ENCODE results near the gene MFAP2.
"Not testable (repeated sequence)": the region's sequence is repeated elsewhere in the genome, so short reads cannot be mapped to it uniquely, and the experiment has no call there.

Gene MFAP2

DNA sequence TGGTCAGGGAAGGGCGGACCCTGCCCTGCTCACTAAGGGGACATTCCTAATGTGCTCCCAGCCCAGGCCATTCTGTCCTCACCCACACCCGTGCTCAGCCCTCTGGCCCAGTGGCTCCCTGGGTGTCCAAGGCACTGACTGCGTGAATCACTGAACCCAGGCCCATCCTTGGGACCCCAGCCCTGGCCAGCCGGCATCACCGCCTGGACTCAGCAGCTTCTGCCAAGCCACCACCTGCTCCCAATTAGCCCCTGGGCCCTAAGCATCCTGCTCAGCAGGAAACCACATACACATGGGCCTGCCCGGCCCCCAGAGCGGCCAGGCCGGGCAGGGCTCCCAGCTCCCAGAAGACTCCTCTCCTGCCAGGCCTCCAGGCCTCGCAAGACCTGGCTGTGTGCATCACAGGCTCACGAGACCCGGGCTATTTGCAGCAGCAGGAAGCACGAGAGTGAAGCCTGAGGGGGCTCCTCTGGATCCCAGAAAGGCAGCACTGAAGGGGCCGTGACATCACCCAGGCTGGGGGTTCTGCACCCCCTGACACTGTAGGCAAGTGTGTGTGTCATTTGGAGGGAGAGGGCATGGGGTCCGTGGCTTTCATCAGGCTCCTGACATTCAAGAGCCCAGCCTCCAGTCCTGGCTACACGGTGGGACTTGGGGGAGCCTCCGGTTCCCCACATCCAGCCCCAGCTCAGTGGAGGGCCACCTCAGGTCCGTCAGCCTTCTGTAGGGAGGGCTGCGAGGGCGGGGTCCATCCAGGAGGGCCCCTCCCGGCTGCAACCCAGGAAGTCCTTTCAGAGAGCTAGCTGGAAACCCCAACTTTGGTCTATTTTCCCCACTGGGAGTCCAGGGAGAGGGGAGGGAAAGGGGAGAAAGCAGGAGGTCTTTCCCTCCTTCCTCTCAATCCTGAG is 1.6 kb downstream of the MFAP2 start:
- DNase-seq = no peak

DNA sequence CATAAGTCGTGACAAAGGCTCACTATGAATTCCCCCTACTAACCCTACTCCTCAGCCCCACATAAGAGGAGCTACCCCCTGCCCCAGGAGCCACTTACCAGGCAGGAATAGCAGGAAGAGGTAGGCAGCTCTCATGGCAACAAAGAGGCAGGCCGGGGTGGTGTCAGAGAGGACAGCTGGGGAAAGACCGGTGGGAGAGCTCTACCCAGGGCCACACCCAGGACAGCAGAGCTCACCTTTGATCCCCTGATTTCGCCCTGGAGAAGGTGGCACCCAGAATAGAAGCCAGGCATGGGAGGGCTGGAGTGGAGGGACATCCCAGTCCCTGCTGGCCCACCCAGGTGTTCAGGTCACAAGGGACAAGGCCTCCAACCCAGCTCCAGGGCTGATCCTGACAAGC is 2.3 kb downstream of the MFAP2 start:
- no peak for DNase-seq

DNA sequence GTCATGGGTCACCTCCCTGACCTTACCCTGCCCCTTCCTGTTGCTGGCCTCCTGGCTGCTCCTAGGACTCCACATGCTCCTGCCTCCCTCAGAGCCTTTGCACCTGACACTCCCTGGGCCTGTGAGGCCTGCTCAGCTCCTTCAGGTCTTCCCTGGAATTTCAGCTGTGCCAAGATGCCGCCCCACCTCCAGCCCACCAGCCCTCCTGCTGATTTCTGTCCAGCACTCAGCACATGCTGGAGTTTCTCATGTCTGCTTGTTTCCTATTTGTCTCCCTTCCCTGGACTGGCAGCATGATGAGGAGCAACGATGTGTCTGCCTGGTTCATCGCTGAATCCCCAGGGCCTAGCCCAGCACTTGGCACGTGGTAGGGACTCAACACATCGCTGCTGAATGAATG is 3.0 kb downstream of the MFAP2 start:
- no peak for DNase-seq

DNA sequence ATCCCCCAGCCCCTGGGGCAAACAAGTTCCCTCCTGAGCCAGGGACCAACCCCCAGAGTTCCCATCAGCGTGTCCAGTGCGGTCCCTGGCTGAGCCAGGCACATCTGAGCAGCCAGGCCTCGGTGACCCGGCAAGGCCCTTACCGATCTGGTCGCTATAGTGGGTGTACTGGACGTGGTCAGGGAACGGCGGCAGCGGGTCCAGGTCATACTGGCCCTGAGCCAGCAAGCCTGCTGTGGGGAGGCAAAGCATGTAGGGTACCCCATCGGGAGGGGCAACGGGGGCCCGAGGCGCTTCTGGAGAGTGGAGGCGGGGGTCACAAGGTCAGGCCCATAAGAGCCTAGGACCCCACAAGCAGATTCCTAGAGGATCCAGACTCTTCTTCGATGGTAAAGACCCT is 3.5 kb downstream of the MFAP2 start:
- DNase-seq = no peak

DNA sequence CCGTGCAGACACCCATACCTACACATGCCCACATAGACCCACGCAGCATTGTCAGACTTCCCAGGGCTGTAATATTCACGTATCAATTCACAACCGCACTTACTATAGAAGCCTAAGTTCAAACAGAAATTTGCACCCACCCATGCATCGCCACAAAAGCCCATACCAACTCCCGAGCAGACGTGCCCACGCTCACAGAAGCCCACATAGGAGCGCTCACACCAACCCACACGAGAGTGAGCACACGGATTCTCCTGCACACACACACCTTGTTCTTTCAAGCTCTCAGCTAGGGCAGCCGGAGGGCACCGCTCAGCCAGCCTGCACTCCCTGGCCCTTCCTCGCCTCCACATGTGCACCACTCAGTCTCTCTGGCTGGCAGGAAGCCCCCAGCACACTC is 4.6 kb downstream of the MFAP2 start:
- no peak for DNase-seq

DNA sequence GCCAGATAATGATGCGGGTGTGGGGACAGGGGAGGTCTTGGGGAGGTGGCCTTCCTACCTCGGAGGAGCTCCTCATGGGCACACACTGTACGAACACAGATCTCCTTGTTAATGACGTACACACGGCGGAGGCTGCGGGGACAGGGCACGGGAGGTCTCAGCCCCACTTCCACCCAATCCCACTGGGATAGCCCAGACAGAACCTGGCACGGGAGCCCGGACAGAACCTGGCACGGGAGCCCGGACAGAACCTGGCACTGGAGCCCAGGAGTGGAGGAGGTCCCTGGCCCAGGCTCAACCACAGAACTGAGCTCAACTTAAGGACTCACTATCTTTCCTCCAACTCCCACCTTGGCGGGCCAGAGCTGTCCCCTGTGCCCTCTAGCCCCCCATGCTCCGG is 5.2 kb downstream of the MFAP2 start:
- DNase-seq = no peak

DNA sequence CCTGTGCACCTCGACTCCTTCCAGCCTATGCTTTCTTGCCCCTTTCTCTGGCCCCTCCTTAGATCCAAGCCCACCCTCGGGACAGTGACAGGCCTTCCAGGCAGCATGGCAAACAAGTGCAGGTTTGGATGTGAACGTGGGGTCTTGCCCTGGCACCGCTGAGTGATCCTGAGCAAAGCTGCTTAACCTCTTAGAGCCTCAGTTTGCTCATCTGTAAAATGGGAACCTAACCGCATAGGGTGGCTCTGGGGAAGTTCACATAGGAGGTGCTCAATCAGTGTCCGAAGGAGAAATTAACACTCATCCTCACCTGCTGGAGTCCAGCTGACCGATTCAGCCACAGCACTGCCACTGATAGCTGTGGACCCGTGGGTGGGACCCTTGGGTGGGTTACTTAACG is 7.2 kb downstream of the MFAP2 start:
- no peak for DNase-seq

DNA sequence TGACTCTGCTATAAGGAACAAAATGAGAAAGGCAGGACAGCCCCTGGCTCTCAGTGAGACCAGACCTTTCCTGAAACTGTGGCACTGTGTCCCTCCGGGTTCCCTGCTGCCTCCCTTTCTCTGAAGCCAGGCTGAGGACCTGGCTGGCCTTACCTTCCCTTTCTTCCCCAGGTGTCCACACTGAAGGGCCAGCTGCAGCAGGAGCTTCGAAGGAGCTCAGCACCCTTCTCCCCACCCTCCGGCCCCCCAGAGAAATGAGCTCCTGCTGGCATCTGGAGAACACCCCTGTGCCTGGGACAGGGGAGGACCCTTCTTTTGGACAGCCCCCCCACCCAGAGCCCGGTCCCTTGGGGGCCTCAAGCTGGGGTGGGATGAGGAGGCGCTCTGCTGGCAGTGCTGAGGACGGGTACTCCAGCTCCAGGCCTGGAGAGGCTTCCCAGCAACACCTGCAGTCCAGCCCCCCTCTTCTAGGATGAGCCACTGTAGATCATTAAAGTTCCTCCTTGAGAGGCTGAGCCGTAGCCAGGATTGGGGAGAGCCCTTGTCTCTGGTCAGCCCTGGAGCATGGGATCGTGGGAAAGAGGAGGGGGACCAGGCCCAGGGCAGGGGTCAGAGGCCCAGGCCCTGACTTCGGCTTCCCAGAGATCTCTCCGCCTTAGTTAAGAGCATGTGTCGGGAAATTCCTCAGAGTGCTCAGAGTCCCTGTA is 8.1 kb downstream of the MFAP2 start:
- no peak for DNase-seq

DNA sequence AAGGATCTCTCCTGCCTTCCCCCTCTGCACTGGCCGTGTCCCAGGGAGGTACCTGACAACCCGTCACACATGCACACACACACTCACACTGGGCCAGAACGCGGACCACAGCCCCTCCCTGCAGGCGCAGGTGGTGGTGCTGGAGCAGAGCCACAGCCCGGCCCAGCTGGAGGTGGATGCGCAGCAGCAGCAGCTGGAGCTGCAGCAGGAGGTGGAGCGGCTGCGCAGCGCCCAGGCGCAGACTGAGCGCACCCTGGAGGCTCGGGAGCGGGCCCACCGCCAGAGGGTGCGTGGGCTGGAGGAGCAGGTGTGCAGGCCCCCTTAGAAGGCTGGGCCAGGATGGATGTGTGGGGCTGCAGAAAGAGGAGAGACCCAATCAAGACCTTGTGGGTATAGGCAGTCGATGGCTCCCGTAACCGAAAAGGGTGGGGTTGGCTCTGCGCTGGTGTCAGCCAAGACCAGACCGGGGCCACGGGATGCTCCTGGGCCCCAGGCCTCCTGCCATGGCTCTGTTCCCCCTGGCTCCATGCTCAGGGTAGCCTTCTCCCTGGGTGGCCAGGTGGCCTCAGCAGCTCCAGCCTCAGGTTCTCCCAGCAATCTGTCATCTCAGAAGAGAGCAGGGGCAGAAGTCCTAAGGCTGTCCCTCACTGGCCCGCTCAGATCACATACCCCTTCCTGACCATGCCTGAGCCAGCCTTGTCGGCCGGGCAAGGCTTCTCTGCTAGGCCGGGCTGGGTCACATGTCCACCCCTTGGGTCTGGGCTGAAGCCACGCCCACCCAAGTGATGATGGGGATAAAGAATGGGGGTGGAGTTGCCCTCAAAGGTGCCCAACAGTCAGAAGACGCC is 8.9 kb downstream of the MFAP2 start:
- DNase-seq = no peak

DNA sequence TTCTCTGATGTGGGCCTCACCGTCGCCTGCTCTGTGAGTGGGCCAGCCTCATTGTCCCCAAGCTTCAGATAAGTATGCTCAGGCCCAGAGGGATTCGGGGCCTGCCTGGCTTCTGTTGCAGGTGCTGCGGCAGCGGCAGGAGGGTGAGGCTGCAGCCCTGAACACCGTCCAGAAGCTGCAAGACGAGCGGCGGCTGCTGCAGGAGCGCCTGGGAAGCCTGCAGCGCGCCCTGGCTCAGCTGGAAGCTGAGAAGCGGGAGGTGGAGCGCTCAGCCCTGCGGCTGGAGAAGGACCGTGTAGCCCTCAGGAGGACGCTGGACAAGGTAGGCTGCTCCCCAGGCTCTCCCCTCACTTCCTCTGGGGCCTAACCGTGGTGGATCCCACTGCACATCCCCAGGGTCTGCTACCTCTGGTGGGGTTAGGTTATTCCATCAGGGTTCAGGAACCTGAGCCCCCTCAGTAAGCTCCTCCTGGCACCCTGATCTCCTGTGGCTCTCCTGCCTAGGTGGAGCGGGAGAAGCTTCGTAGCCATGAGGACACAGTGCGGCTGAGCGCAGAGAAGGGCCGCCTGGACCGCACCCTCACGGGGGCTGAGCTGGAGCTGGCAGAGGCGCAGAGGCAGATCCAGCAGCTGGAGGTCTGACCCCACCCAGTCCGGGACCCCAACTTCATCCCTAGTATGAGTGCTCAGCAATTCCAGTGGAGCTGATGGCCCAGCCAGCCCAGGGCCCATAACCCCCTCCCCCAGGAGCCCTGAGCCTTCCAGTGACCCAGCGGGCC is 10.1 kb downstream of the MFAP2 start:
- DNase-seq = no peak

DNA sequence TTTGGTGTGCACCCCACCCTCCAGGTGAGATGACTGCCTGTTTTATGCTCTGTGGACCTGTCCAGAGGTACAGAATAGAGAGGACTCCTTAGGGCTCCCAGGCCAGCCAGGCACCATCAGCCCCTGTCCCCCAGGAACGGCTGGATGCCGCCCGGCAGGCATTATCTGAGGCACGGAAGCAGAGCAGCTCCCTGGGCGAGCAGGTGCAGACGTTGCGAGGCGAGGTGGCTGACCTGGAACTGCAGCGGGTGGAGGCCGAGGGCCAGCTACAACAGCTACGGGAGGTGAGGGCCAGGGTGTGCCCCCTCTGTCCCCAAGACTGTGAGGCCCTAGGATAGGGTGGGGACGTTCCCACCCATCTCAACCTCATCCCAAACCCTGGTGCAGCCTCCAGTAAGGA is 10.8 kb downstream of the MFAP2 start:
- no peak for DNase-seq

DNA sequence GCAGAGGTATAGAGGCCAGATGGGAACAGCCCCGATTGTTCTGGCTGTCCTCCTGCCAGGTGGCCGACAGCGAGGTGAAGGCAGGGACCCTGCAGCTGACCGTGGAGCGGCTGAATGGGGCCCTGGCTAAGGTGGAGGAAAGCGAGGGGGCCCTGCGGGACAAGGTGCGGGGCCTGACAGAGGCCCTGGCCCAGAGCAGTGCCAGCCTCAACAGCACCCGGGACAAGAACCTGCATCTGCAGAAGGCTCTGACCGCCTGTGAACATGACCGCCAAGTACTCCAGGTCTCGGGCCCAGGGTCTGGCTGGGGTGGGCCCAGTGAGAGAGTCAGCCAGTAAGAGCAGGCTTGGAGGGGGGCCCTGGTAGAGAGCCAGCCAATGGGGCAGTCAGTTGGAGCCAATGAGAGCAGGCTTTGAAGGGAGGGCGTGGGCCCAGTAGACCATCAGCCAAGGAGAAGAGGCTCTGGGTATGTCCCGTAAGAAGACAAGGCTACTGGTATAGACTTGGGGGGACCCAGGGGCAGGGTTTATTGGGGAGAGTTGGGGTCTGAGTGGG is 11.3 kb downstream of the MFAP2 start:
- DNase-seq = no peak

DNA sequence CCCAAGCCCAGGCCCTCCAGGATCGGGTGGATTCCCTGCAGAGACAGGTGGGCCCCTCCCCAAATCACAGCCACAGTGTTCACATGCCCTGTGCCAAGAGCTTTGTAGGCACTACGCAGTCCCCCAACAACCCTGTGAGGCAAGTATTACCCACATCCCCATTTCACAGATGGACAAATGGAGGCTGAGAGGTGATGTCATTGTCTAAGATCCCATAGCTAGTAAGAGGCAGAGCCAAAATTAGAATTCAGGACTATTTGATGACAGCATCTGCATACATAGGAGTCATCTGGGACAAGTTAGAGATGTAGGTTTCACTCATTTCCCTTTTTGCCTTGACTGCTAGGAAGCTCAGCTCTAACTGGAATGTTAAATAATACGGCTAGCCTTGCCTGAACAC is 12.0 kb downstream of the MFAP2 start:
- no peak for DNase-seq

DNA sequence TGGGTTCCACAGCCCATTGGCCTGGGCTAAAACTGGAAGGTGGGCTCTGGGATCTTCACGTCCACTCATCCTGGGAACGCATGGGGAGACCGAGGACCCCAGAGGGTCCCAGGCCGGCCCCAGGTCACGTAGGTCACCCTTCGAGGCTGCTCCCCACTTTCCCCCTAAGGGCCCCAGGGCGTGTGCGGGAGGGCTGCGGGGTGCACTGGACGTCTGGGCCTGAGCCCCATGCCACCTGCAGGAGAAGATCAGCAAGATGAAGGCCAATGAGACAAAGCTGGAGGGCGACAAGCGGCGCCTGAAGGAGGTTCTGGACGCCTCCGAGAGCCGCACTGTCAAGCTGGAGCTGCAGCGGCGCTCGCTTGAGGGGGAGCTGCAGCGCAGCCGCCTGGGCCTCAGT is 12.5 kb downstream of the MFAP2 start:
- DNase-seq = no peak

DNA sequence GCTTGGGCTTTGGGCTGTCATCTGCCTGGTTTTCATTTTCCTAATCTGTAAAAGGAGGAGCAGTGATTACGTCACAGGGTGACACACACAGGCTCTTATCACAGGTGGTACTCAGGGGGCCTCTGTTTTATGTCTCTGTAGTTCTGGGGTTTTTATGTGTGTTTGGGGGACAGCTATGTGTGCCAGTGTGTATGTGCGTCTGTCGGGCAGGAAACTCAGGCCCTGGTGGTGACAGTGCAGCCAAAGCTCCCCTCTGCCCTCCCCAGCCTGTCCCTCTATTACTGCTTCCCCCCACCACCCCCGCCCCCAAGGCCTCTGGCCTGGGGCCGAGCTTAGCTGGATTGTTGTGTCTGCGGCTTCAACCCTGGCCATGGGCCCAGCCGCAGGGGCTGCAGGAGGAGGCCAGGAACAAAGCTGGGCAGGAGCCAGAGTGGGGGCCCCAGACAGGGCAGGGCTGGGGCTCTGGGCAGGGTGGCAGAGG is 13.3 kb downstream of the MFAP2 start:
- no peak for DNase-seq

DNA sequence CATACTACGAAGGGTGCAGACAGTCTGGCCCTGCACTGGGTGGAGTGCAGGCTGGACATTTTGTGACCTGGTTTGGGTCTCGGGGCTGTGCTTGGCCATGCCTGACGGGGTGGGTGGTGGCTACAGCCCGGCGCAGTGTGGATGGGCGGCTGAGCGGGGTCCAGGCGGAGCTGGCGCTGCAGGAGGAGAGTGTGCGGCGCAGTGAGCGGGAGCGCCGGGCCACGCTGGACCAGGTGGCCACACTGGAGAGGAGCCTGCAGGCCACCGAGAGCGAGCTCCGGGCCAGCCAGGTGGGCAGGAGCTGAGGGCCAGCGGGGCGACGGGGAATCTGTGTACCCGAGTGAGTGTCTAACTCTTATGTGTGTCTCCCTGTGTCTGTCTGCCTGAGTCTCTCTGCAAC is 14.1 kb downstream of the MFAP2 start:
- no peak for DNase-seq

DNA sequence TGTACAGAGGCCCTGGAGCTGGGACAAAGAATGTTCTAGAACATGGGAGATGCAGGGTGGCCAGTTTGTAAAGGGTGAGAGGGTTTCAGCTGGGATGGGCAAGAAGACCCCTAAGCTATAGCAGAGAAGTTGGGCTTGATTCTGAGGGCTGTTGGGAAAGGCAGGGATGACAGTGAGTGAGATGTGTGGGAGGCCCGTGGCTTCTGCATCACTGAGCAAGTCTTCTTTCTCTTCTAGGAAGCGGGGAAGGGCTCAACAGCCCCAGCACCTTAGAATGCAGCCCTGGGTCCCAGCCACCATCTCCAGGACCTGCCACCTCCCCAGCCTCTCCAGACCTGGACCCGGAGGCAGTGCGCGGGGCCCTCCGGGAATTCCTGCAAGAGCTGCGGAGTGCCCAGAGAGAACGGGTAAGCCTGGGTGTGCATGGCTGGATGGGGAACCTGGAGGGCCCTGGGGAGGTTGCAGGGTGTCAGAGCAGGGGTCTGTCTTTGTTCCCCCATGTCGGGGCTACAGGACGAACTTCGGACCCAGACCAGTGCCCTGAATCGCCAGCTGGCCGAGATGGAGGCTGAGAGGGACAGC is 14.8 kb downstream of the MFAP2 start:
- peak in 1 of 3 donors; percentile 24 for DNase-seq

DNA sequence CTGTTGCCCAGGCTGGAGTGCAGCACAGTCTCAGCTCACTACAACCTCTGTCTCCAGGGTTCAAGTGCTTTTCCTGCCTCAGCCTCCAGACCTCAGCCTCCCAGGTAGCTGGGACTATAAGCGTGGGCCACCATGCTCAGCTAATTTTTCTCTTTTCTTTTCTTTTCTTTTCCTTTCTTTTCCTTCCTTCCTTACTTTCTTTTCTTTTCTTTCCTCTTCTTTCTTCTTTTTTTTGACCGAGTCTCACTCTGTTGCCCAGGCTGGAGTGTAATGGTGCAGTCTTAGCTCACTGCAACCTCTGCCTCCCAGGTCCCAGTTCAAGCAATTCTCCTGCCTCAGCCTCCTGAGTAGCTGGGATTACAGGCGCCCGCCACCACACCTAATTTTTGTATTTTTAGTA is 16.3 kb downstream of the MFAP2 start:
- DNase-seq = not testable (repeated sequence)

DNA sequence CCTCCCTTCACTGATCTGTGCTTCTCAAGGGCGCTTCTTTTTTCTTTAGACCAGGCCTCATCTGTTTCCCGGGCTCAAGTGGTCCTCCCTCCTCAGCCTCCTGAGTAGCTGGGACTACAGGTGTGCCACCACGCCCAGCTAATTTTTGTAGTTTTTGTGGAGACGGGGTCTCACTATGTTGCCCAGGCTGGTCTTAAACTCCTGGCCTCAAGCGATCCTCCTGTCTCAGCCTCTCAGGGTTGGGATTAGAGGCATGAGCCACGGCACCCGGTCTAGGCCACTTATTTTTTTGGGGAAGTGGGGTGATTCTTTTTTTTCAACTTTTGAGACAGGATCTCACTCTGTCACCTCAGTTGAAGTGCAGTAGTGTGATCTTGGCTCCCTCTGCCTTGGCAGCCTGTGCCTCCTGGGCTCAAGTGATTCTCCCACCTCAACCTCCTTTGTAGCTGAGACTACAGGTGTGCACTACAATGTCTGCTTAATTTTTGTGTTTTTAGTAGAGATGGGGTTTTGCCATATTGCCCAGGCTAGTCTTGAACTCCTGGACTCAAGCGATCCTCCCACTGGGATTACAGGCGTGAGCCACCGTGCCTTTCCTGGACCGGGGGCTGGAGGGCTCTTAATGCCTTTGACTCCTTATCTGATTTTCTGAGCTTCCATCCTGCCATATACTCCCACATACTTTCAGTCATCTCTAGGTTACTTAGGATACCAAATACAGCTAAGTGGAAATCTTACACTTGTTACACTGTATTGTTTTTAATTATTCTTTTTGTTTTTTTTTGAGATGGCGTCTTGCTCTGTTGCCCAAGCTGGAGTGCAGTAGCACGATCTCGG is 18.9 kb downstream of the MFAP2 start:
- DNase-seq = no peak

DNA sequence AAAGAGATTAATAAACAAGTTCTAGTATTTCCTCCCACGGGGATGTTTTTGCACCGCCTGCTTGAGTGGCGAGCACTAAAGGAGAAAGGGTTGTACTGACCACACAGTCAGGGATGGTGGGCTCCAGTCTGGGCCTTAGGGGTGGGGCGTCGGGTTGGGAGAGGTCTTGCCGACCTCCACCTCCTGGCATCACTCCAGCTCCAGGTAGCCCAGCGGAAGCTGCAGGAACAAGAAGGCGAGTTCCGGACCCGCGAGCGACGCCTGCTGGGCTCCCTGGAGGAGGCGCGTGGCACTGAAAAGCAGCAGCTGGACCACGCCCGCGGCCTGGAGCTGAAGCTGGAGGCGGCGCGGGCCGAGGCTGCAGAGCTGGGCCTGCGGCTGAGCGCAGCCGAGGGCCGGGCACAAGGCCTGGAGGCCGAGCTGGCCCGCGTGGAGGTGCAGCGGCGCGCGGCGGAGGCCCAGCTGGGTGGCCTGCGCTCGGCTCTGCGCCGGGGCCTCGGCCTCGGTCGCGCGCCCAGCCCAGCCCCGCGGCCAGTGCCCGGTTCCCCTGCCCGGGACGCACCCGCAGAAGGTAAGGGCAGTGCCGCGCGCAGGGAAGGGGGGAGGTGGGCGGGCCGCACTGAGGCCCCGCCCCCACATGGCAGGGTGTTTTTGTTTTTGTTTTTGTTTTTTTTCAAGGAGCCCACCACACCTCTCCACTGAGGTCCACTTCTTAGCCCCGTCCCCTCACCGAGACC is 19.7 kb downstream of the MFAP2 start:
- peak; percentile 85 to 92 (median 86) for DNase-seq
